HG03442 (cell line): Measurements from ENCODE around the gene TMEM248.
"Not testable (repeated sequence)": the region's sequence is repeated elsewhere in the genome, so short reads cannot be mapped to it uniquely, and the experiment has no call there.

Experiments
- ATAC-seq: cut with Tn5 transposase; IDR thresholded peaks from one replicate; pipeline ENCODE4 v1.9.1; 2021; ENCODE audit warnings: mild to moderate bottlenecking, moderate library complexity; ENCODE audit not compliant: unreplicated experiment

Gene TMEM248

DNA sequence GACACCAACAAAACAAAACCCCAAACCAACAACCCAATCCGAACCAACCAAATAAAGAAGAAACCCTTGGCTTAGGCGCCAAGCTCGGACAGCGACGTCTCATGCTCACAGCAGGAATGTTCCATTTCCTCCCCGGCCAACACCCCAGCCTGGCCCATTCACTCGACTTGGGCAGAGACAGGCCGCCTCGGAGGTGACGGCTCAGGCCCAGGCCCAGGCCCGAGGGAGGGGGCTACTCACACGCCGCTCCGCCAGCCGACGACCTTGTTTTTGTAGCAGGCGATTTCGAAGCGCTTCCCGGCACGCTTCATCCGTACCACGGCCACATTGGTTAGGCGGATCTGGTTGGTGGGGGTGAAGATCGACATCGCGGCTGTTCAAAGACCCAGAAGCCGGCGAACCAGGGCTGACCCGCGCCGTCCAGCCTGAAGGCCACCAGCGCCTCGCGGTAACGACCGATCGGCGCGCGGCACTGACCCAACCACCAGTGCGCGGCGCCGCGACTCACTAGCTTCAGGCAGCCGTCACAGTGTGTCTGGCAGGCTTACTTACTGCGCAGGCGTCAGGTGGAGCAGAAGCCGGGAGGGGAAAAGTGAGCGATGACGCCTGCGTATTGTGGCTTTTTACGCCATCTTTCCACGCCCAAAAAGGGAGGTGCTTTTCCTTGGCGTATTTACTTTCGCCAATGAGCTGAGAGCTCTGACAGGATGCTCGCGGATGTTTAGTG lies 74.2 kb downstream of the TMEM248 start, which contains the start of gene SBDS:
Gene SBDS (minus strand): TSS at position 537 of the 727 bp plus-strand sequence. CDS start 169 bp downstream, at position 368.
- ATAC-seq: peak; percentile 55

DNA sequence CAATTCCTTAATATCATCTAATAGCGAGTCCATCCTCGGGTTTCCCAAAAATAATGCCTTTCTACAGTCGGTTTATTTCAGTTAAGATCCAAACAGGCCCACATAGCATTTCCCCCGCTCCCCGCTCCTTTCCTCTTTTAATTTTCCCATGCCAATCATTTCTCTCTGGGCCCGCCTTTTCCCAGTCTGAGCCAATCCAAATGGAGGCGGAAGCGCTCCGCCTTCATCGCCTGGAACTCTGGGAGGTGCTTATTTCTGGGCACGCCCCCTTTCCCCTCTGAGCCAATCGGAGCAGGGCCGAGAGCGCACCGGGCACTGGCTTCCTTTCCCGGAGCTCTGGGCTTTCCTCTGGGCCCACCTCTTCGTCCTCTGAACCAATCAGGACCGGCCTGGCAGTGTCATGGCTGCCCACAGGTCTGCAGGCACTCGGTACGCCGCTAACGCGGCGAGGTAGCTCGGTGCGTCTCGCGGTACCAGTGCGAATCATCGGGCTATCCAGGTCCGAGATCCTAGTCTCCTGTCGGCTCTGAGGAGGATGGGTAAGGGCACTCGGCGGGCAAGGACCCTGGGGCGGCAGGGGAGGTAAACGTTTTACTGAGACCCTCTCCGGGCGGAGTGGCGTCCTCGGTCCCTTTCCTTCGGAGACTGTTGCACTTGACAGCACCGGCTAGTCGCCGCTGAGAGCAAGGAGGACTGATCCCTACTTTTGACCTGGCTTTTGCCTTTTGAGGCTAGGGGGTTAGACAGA lies 75.6 kb downstream of the TMEM248 start, which contains the start of gene TYW1:
Gene TYW1 (plus strand): TSS at position 390 of the 748 bp plus-strand sequence. CDS start 146 bp downstream, at position 536.
- peak; percentile 84 for ATAC-seq

DNA sequence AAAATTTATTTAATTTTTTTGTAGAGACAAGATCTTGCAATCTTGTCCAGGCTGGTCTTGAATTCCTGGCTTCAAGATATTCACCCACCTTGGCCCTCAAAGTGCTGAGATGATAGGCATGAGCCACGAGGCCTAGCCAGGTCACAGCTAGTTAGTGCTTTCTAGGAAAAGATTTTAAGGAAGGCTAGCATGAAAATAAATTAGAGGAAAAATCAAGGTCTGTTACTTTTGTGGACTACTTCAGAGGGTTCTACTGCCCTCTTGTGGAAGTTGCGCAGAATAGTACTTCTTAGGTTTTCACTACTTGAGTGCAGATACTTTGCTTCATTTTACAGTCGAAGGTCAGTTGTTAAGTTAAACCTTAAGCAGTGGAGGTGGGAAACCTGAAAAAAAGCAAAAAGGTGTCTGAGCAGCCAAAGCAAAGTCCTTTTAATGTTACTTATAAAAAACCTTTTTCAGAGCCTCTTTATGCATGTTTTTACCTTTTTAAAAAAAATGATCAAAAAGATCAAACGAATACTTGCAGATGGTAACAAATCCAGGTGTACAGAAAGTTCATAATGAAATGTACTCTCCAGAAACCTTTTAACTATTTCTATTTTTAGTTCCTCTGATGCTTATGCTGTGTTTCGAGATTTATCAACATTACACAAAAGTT lies 79.7 kb downstream of the TMEM248 start:
- ATAC-seq: not testable (repeated sequence)

- not testable (repeated sequence) for ATAC-seq
Measured at GRCh38 chr7:67004145-67004544, 83.1 kb downstream of the TMEM248 start.

- no peak for ATAC-seq
Measured at GRCh38 chr7:67006965-67007364, 85.9 kb downstream of the TMEM248 start.
